ENCODE measurements around the gene MYO5B. TPM values are rescaled to one million over a fixed set of nuclear protein-coding genes. Genes with fewer than 3 reads are reported as not detected.
"Not testable (repeated sequence)": the region's sequence is repeated elsewhere in the genome, so short reads cannot be mapped to it uniquely, and the experiment has no call there.

MYO5B gene
- total and polyA plus RNA-seq, 7 experiments from 2014 or later, result 0.02 to 0.04 TPM; not detected in 5

- intact Hi-C loops (cut with micrococcal nuclease), result loop anchor here in 1 of 2 donors (5.0 kb wide), 1 partner anchor 73 kb away; no protein-coding TSS in a partner anchor
- no peak for ATAC-seq
- POLR2A ChIA-PET, result no interaction called here
These were observed 410.3 kb downstream of the MYO5B start for GRCh38 chr18:49784427-49785185.

GRCh38 chr18:49783631-49784030 is 411.3 kb downstream of the MYO5B start:
- H3K4me1 ChIP-seq (ENCODE audit: control insufficient read depth in 2 of 2, insufficient read depth in 2 of 2, low read length in 2 of 2), result peaks cover 12 to 41% of the 10 kb centered on the region in 2 donors
- H3K27me3 Mint-ChIP-seq; H3K4me3 Mint-ChIP-seq; DNase-seq; H3K27ac ChIP-seq (ENCODE audit: low read depth, low read length); H3K36me3 ChIP-seq (ENCODE audit: control insufficient read depth in 2 of 3, insufficient read depth in 3 of 3, low read length in 3 of 3); ATAC-seq; intact Hi-C loops (cut with micrococcal nuclease); POLR2A ChIA-PET; H3K9me3 Mint-ChIP-seq; H3K9me3 ChIP-seq (ENCODE audit: control insufficient read depth in 2 of 3, low read length in 3 of 3); CTCF ChIA-PET; H3K4me3 ChIP-seq (ENCODE audit: low read length); H3K27me3 ChIP-seq (ENCODE audit: control insufficient read depth in 2 of 2, insufficient read depth in 2 of 2, low read length in 2 of 2): not testable (repeated sequence)
- Mint-ChIP-seq H3K27ac (peak overlapping the region in 1 of 9 donors; percentile 48), H3K36me3 (peaks cover 20 to 59% (median 54%) of the 10 kb centered on the region in 5 donors), H3K4me1 (peaks cover 27 to 46% (median 36%) of the 10 kb centered on the region in 7 donors)

More at GRCh38 chr18:49784427-49785185, 410.3 kb downstream of the MYO5B start:
- Mint-ChIP-seq H3K36me3 (peaks cover 17 to 56% (median 45%) of the 10 kb centered on the region in 5 donors), H3K9me3 (no peaks in the 10 kb centered on the region), H3K4me1 (peaks cover 27 to 52% (median 42%) of the 10 kb centered on the region in 7 donors), H3K27ac (peak overlapping the region in 3 of 9 donors; percentile 29 to 48 (median 31)), H3K4me3 (peak overlapping the region in 5 of 10 donors; percentile 12 to 64 (median 30)), H3K27me3 (no peaks in the 10 kb centered on the region)
- peaks cover 12 to 46% of the 10 kb centered on the region in 2 donors for H3K4me1 ChIP-seq (ENCODE audit: control insufficient read depth in 2 of 2, insufficient read depth in 2 of 2, low read length in 2 of 2)
- DNase-seq, result no peak
- no peaks in the 10 kb centered on the region for H3K27me3 ChIP-seq (ENCODE audit: control insufficient read depth in 2 of 2, insufficient read depth in 2 of 2, low read length in 2 of 2)
- H3K9me3 ChIP-seq (ENCODE audit: control insufficient read depth in 2 of 3, low read length in 3 of 3), result no peaks in the 10 kb centered on the region
- no peak overlapping the region for H3K4me3 ChIP-seq (ENCODE audit: low read length)
- peaks cover 0 to 5% (median 0%) of the 10 kb centered on the region in 3 experiments for H3K36me3 ChIP-seq (ENCODE audit: control insufficient read depth in 2 of 3, insufficient read depth in 3 of 3, low read length in 3 of 3)
- CTCF ChIA-PET, result no interaction called here
- H3K27ac ChIP-seq (ENCODE audit: low read depth, low read length), result no peak overlapping the region

GRCh38 chr18:49778826-49779465 is 416.0 kb downstream of the MYO5B start:
- H3K36me3 ChIP-seq (ENCODE audit: control insufficient read depth in 2 of 3, insufficient read depth in 3 of 3, low read length in 3 of 3), result peaks cover 0 to 9% (median 0%) of the 10 kb centered on the region in 3 experiments
- no peak overlapping the region for H3K27ac ChIP-seq (ENCODE audit: low read depth, low read length)
- no peaks in the 10 kb centered on the region for H3K9me3 ChIP-seq (ENCODE audit: control insufficient read depth in 2 of 3, low read length in 3 of 3)
- H3K4me3 ChIP-seq (ENCODE audit: low read length), result no peak overlapping the region
- Mint-ChIP-seq H3K4me1 (peaks cover 0 to 7% (median 3%) of the 10 kb centered on the region in 7 donors), H3K27ac (no peak overlapping the region), H3K9me3 (peaks cover 6 to 29% (median 15%) of the 10 kb centered on the region in 11 donors), H3K4me3 (no peak overlapping the region), H3K36me3 (peaks cover 25 to 62% (median 55%) of the 10 kb centered on the region in 5 donors), H3K27me3 (peaks cover 0 to 6% (median 0%) of the 10 kb centered on the region in 5 donors)
- H3K27me3 ChIP-seq (ENCODE audit: control insufficient read depth in 2 of 2, insufficient read depth in 2 of 2, low read length in 2 of 2), result no peaks in the 10 kb centered on the region
- ATAC-seq (no peak), DNase-seq (no peak)
- ChIA-PET POLR2A (interaction anchor here (0.7 kb wide), 1 partner anchor 485 kb away, joined by 3 read pairs; no protein-coding TSS in a partner anchor), CTCF (no interaction called here)
- peaks cover 0 to 2% of the 10 kb centered on the region in 2 donors for H3K4me1 ChIP-seq (ENCODE audit: control insufficient read depth in 2 of 2, insufficient read depth in 2 of 2, low read length in 2 of 2)
- intact Hi-C loops (cut with micrococcal nuclease), result no loop called here

Small RNAs within 50 kb of the gene (microRNA-seq; reads per million reads assigned to microRNA genes)
- gene MIR4320 (ENCODE audit: borderline microRNAs expressed), result not detected

Other genes with a start within 250 kb of the MYO5B start
- gene CFAP53, start 71.3 kb upstream of the MYO5B start, total RNA-seq, result 1 to 10 TPM in 1 of 5 experiments, under 1 TPM in 4; 0.19 to 1.8 (median 0.64) TPM
- under 1 TPM in 1 of 2 donors, not detected in 1; 0.09 TPM for gene CFAP53, start 71.3 kb upstream of the MYO5B start, polyA plus RNA-seq
- gene MBD1, start 86.4 kb upstream of the MYO5B start, total RNA-seq, result 100 to 1,000 TPM in 4 of 5 experiments, 10 to 100 TPM in 1; 97.5 to 158 (median 118) TPM
- 10 to 100 TPM; 26.1 to 46.1 TPM for gene MBD1, start 86.4 kb upstream of the MYO5B start, polyA plus RNA-seq
- gene CXXC1, start 92.5 kb upstream of the MYO5B start, total RNA-seq, result 100 to 1,000 TPM; 141 to 197 (median 155) TPM
- gene CXXC1, start 92.5 kb upstream of the MYO5B start, polyA plus RNA-seq, result 100 to 1,000 TPM in 1 of 2 donors, 10 to 100 TPM in 1; 78.3 to 111 TPM
- 10 to 100 TPM in 1 of 5 experiments, under 1 TPM in 4; 0.27 to 24.8 (median 0.43) TPM for gene SKA1, start 179.9 kb upstream of the MYO5B start, total RNA-seq
- gene SKA1, start 179.9 kb upstream of the MYO5B start, polyA plus RNA-seq, result under 1 TPM in 1 of 2 donors, not detected in 1; 0.16 TPM

Measured in naive thymus-derived CD4-positive, alpha-beta T cell (primary cell).